Astrocyte (in vitro differentiated cells and primary cell): Measurements from ENCODE around the gene SELENOF.

Experiments used
- EZH2 ChIP-seq: IDR thresholded peaks from 2 replicates; pipeline ENCODE4 v1.6.1; 2012; ENCODE audit warnings: mild to moderate bottlenecking, low read length, inconsistent platforms; ENCODE audit not compliant: insufficient read depth
- TF ChIP-seq, protein P1 (sequence below): IDR thresholded peaks from 2 replicates; pipeline ENCODE4 v1.5.1; 2011; ENCODE audit warnings: low read depth, mild to moderate bottlenecking, inconsistent platforms, low read length, moderate library complexity; ENCODE audit not compliant: insufficient read depth

DNA sequence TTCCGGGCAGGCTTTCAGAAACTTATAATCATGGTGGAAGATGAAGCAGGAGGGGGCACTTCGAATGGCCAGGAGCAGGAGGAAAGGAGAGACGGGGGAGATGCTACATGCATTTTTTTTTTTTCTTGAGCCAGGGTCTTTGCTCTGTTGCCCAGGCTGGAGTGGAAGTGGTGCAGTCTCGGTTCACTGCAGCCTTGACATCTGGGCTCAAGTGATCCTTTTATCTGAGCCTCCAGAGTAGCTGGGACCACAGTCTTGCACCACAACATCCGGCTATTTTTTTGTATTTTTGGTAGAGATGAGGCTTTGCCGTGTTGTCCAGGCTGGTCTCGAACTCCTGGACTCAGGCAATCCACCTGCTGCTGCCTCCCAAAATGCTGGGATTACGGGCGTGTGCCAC, 61.6 kb downstream of the SELENOF start:
- TF ChIP-seq, protein P1, sequence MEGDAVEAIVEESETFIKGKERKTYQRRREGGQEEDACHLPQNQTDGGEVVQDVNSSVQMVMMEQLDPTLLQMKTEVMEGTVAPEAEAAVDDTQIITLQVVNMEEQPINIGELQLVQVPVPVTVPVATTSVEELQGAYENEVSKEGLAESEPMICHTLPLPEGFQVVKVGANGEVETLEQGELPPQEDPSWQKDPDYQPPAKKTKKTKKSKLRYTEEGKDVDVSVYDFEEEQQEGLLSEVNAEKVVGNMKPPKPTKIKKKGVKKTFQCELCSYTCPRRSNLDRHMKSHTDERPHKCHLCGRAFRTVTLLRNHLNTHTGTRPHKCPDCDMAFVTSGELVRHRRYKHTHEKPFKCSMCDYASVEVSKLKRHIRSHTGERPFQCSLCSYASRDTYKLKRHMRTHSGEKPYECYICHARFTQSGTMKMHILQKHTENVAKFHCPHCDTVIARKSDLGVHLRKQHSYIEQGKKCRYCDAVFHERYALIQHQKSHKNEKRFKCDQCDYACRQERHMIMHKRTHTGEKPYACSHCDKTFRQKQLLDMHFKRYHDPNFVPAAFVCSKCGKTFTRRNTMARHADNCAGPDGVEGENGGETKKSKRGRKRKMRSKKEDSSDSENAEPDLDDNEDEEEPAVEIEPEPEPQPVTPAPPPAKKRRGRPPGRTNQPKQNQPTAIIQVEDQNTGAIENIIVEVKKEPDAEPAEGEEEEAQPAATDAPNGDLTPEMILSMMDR, result no peak
- TF ChIP-seq EZH2, result no peak
